GF-D8 (cell line): ENCODE results near the gene SPEN.
A peak's percentile ranks its signal among the peaks of the same experiment; 100 is the strongest.
"Not testable (repeated sequence)": the region's sequence is repeated elsewhere in the genome, so short reads cannot be mapped to it uniquely, and the experiment has no call there.

Experiments
- DNase-seq: peaks from one replicate; lab custom pipeline; 2025; lab: John Stamatoyannopoulos, UW

Gene SPEN

DNA sequence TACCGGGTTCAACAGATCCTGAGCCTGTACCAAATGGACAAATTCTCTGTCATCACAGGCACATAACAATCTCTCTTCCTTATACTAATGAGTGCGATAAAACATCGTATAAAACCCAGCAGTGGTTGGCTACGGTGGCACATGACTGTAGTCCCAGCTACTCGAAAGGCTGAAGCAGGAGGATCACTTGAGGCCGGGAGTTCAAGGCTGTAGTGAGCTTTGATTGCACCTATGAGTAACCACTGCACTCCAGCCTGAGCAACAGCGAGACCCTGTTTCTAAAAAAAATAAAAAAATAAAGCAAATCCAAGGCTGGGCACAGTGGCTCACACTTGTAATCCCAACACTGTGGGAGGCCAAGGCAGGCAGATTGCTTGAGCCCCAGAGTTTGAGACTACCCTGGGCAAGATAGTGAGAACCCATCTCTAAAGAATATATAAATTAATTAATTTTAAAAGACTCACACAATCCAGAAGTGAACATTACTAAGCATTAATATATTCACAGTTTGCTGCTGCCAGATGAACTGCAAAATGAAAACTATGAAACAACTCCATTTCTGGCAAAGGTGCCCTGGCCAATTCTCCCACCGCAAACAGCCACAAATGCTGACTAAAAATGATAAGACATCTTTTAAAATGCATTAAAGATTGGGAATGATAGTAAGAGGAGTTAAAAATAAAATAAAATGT, 115.3 kb downstream of the SPEN start:
- no peak for DNase-seq

- no peak for DNase-seq
Observed at GRCh38 chr1:15963363-15963967, 116.0 kb downstream of the SPEN start.

GRCh38 chr1:15963968-15964648, 116.6 kb downstream of the SPEN start:
- DNase-seq: no peak

GRCh38 chr1:15965228-15965767, 117.8 kb downstream of the SPEN start:
- DNase-seq: no peak

- DNase-seq: peak; percentile 9
Observed at GRCh38 chr1:15966081-15966955, 118.8 kb downstream of the SPEN start.

- DNase-seq: no peak
Observed at GRCh38 chr1:15966956-15967344, 119.4 kb downstream of the SPEN start.

GRCh38 chr1:15968172-15968571, 120.7 kb downstream of the SPEN start:
- no peak for DNase-seq

GRCh38 chr1:15969321-15969880, 121.9 kb downstream of the SPEN start:
- DNase-seq: no peak

DNA sequence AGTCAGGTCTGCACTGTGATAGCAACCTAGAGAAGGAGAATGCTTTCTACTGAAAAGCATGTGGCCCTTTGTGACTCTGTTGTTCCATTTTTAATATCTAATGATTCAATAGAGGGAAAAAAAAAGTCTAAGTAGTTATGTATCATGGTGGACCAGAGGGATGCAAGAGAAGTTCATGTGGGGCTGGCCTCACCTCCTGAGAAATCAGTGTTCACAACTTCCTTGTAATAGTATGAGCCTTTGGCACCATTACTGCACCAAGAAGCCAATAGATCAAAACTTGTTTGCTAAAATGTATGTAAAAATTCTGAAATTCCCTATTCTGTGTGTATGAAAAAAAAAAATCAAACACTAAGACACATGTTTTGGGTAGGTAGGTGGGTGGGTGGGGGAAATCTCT, 123.4 kb downstream of the SPEN start:
- no peak for DNase-seq

DNA sequence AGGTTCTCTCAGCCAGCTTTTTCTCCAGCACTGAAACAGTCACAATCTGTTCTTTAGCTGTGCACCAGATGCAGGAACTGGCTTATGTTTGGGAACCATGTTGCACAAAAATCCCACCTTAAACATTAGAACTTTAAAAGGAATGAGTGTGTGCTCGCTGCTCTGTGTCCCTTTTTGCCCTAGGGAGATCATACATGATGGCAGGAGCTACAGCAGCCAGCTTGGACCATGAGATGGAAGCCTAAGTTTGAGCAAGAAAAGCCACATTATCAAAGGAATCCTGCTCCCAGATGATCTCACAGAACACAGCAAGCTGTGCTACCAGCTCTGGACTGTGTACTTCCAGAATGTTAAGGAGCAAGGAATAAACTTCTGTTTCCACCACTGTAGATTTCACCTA, 124.9 kb downstream of the SPEN start:
- DNase-seq: no peak

- DNase-seq: no peak
Observed at GRCh38 chr1:15973772-15974171, 126.3 kb downstream of the SPEN start.

- no peak for DNase-seq
Observed at GRCh38 chr1:15974855-15975254, 127.3 kb downstream of the SPEN start.

DNA sequence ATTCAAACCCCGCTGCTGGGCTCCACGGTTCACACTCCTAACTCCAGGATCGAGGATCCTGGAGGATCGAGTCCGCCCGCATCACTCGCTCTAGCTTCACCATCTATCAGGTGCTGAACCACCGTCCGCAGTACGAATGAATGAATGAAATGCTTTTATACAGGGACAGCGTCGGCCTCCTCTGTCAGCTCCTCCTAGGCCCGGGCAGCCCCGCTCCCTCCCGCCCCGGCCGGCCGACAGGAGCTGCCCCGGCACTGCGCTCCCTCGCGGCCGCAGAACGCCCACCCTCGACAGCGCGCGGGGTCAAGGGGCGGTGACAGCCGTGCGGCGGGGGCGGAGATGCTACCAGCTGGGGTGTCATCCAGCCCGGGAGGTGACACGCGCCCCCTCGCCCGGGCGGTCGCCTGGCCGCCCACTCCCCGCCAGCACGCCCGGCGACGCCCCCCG, 127.9 kb downstream of the SPEN start:
- peak; percentile 13 for DNase-seq

DNA sequence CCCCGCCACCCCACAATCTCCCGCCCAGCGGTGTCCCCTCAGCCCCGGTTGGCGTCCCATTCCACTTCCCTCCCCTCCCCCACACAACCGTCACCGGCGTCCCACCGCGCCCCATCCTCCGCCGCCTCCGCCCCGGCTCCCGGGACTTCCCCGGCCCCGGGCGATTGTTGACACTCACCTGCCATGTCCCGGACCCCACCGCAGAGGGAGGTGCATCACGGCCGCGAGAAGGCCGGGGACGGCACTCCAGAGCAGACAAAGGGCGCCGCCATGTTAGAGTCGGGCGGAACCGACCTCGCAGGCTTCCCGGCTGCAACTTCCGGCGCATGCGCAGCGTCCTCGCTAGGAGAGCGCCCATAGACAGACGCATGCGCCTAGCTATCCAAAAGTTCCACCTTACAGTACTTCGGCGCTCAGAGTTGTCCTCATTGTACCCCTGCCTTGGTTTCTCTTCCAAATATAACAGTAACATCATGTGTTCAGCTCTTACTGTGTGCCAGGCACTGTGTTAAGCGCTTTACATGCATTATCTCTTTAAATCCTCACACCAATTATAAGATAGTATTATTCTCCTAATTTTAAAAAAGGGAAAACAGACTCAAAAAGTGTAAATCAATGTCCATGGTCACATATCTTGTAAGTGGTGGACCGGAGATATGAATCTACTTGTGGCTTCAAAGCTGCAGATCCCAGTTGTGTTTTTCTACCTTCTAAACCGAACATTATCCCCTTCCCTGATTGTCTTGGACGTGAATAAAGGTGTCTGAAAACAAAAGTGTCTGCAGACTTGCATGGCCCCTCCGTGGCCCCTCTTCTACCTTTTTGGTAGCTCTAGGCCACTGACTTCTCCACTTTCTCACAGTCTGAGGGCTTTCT, 128.5 kb downstream of the SPEN start, which contains the start of gene ZBTB17:
Gene ZBTB17, minus strand, starts transcription at position 297 of the 876 bp plus-strand sequence. CDS start 27,606 bp downstream, outside the sequence.
- DNase-seq: peak; percentile 82

GRCh38 chr1:15977947-15978346, 130.4 kb downstream of the SPEN start:
- not testable (repeated sequence) for DNase-seq

GRCh38 chr1:15981679-15982078, 134.2 kb downstream of the SPEN start:
- DNase-seq: no peak

DNA sequence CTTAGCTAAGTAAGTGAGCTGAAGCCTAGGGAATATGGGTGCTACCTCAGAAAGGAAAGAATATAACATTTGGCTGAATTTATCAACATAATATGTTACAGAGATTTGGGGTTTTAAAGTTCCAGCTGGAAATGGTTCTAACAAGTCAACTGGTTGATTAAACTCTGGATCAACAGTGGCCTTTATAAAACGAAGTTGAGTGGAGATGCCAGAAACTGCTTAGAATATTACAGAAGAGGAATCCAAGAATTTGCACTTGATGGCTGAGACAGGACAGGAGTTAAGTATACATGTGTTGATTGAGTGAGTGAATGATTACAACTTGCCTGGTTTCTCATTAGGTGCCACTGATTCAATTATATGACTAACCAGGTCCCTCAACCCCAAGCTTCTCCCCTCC, 135.8 kb downstream of the SPEN start:
- DNase-seq: no peak

- DNase-seq: no peak
Observed at GRCh38 chr1:15985611-15986297, 138.2 kb downstream of the SPEN start.

DNA sequence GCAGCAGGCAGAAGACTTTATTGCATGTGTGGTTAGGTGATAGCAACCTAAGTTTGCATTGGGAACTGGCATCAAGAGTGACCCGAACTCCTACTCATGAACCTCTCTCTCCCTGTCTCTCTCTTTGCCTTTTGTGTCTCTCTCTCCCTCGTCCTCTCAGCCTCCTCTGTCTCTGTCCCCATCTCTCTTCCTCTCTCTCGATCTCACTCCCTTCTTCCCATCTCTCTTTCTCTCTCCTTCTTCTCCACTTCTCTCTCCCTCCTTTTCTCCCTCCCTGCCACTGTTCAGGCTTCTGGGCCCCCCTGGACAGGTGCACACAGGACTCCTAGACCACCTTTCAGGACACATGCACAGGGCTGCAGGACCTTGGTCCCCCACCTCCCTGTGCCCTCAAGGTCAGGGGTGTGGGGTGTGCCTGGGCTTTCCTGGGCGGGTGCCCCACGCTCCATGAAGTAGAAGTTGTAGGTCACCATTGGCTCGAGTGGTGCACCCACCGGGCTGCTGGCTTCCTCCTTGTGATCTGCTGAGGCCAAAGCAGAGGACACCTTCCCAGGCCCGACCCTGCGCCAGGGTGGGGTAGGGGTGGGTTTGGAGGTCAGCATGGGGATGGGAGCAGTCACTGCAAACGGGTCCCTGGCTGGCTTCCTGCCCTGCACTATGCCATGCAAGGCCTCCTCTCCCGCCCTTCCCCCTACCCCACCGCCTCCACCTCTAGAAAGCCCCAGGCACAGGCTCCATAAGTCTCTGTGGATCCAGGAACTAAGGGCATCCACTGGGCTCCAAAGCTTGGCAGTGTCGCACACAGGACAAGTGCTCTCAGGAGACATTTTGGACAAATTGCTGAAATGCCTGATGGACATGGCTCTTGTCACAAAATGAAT, 141.6 kb downstream of the SPEN start:
- no peak for DNase-seq
